ENCODE data around the gene SRMS.

- TF ChIP-seq, protein P1, sequence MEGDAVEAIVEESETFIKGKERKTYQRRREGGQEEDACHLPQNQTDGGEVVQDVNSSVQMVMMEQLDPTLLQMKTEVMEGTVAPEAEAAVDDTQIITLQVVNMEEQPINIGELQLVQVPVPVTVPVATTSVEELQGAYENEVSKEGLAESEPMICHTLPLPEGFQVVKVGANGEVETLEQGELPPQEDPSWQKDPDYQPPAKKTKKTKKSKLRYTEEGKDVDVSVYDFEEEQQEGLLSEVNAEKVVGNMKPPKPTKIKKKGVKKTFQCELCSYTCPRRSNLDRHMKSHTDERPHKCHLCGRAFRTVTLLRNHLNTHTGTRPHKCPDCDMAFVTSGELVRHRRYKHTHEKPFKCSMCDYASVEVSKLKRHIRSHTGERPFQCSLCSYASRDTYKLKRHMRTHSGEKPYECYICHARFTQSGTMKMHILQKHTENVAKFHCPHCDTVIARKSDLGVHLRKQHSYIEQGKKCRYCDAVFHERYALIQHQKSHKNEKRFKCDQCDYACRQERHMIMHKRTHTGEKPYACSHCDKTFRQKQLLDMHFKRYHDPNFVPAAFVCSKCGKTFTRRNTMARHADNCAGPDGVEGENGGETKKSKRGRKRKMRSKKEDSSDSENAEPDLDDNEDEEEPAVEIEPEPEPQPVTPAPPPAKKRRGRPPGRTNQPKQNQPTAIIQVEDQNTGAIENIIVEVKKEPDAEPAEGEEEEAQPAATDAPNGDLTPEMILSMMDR (IDR thresholded peaks at IDR 0.05): no peak
- TF ChIP-seq POLR2A (IDR thresholded peaks at IDR 0.05) (no peak), EP300 (IDR thresholded peaks at IDR 0.05) (no peak)
Observed at GRCh38 chr20:63555661-63556381, 8.3 kb upstream of the SRMS start.
